OCI-LY1 (cell line): ENCODE results near the gene CSMD2.

Source experiments
- H2AFZ ChIP-seq: fragments of 200-600 bp; sonication (generic), shearing (Covaris generic); 2 replicates; pipeline ENCODE4 v1.6.0; 2014; ENCODE audit warnings: antibody characterized with exemption, mild to moderate bottlenecking, low read length
- H3F3A ChIP-seq: fragments of 200-600 bp; sonication (generic), shearing (Covaris generic); 2 replicates; pipeline ENCODE4 v1.6.0; 2014; ENCODE audit warnings: mild to moderate bottlenecking, antibody characterized with exemption, low read length, moderate library complexity; ENCODE audit not compliant: insufficient read depth
- H3K27ac ChIP-seq: fragments of 200-600 bp; sonication (generic); 2 replicates; pipeline ENCODE4 v1.5.1; 2014; ENCODE audit warnings: low read length, mixed run types, mild to moderate bottlenecking, low read depth; ENCODE audit not compliant: poor library complexity, severe bottlenecking
- H3K27me3 ChIP-seq: fragments of 200-600 bp; sonication (generic); 2 replicates; pipeline ENCODE4 v1.6.0; 2014; ENCODE audit warnings: antibody characterized with exemption, mild to moderate bottlenecking, low read length, moderate library complexity; ENCODE audit not compliant: insufficient read depth
- H3K36me3 ChIP-seq: fragments of 200-600 bp; sonication (generic); 2 replicates; pipeline ENCODE4 v1.6.1; 2014; ENCODE audit warnings: mild to moderate bottlenecking, antibody characterized with exemption, low read length, moderate library complexity, mixed read lengths; ENCODE audit not compliant: insufficient read depth
- H3K4me1 ChIP-seq: fragments of 200-600 bp; sonication (generic); 2 replicates; pipeline ENCODE4 v1.5.1; 2014; ENCODE audit warnings: mild to moderate bottlenecking, low read length, moderate library complexity; ENCODE audit not compliant: insufficient read depth, severe bottlenecking
- H3K4me2 ChIP-seq: fragments of 200-600 bp; sonication (generic), shearing (Covaris generic); 2 replicates; pipeline ENCODE4 v1.6.1; 2014; ENCODE audit warnings: low read length
- H3K4me3 ChIP-seq: fragments of 200-600 bp; sonication (generic); 2 replicates; pipeline ENCODE4 v1.5.1; 2014; ENCODE audit warnings: low read length, low read depth, mild to moderate bottlenecking, mixed read lengths; ENCODE audit not compliant: poor library complexity, severe bottlenecking
- H3K79me2 ChIP-seq: fragments of 200-600 bp; shearing (Covaris generic); 2 replicates; pipeline ENCODE4 v1.6.1; 2016; ENCODE audit warnings: mixed run types, low read length, mixed read lengths; ENCODE audit not compliant: insufficient read depth
- H3K9ac ChIP-seq: fragments of 200-600 bp; sonication (generic), shearing (Covaris generic); 2 replicates; pipeline ENCODE4 v1.6.1; 2014; ENCODE audit warnings: mild to moderate bottlenecking, low read length, mixed read lengths
- H3K9me2 ChIP-seq: fragments of 200-600 bp; sonication (generic), shearing (Covaris generic); 2 replicates; pipeline ENCODE4 v1.6.1; 2014; ENCODE audit warnings: low read depth, mild to moderate bottlenecking, low read length, mixed read lengths
- H3K9me3 ChIP-seq: fragments of 200-600 bp; shearing (Covaris generic); 2 replicates; pipeline ENCODE4 v1.6.1; 2014; ENCODE audit warnings: low read length, mixed read lengths
- H4K20me1 ChIP-seq: fragments of 200-600 bp; sonication (generic), shearing (Covaris generic); 2 replicates; pipeline ENCODE4 v1.6.0; 2016; ENCODE audit warnings: mild to moderate bottlenecking, low read length; ENCODE audit not compliant: insufficient read depth
- EZH2 ChIP-seq: fragments of 200-600 bp; sonication (generic), shearing (Covaris generic); IDR thresholded peaks from 2 replicates; pipeline ENCODE4 v1.8.0; 2017; ENCODE audit warnings: borderline replicate concordance, mixed run types, mild to moderate bottlenecking, antibody characterized with exemption, low read length, moderate library complexity, mixed read lengths
- TF ChIP-seq, protein P1 (sequence below): fragments of 200-600 bp; sonication (generic), shearing (Covaris generic); IDR thresholded peaks from 2 replicates; pipeline ENCODE4 v1.5.1; 2017; ENCODE audit warnings: mild to moderate bottlenecking, antibody characterized with exemption, low read length, moderate library complexity, mixed read lengths

CSMD2 gene

DNA sequence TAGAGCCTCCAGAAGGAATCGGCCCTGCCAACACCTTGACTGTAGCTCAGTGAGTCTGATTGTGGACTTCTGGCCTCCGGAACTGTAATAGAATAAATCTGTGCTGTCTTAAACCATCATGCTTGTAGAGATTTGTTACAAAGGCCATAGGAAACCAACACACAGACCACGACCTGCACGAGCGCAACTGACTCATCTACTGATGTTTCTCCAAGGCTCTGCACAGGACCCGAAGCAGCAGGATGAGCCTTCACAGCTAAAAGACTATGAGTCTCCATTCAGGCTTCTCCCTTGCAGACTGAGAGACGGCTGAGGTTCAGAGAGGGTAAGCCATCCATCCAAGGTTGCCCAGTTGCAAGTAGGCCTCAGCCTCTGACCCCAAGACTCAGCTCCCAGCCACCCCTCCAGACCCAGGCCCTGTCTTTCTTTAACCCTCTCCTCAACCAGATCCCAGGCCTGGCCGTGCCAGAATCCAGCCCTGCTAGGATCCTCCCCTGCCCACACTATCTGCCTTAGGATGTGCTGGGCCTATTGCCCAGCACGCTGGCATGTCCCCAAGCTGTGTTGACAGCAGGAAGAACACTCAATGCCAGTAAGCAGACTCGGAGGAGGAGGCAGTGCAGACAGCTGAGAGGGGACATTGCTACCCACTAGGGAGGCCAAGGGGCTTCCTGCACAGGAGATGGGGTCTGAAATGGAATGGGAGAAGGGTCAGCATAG, 192.2 kb downstream of the CSMD2 start:
- H3K9me2 ChIP-seq: no peaks in the 10 kb centered on the region
- H3F3A ChIP-seq: no peaks in the 10 kb centered on the region
- H2AFZ ChIP-seq: no peak overlapping the region
- TF ChIP-seq, protein P1, sequence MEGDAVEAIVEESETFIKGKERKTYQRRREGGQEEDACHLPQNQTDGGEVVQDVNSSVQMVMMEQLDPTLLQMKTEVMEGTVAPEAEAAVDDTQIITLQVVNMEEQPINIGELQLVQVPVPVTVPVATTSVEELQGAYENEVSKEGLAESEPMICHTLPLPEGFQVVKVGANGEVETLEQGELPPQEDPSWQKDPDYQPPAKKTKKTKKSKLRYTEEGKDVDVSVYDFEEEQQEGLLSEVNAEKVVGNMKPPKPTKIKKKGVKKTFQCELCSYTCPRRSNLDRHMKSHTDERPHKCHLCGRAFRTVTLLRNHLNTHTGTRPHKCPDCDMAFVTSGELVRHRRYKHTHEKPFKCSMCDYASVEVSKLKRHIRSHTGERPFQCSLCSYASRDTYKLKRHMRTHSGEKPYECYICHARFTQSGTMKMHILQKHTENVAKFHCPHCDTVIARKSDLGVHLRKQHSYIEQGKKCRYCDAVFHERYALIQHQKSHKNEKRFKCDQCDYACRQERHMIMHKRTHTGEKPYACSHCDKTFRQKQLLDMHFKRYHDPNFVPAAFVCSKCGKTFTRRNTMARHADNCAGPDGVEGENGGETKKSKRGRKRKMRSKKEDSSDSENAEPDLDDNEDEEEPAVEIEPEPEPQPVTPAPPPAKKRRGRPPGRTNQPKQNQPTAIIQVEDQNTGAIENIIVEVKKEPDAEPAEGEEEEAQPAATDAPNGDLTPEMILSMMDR: no peak
- no peak for TF ChIP-seq EZH2
- no peaks in the 10 kb centered on the region for H3K36me3 ChIP-seq
- no peak overlapping the region for H3K9ac ChIP-seq
- H4K20me1 ChIP-seq: no peaks in the 10 kb centered on the region
- no peaks in the 10 kb centered on the region for H3K4me1 ChIP-seq
- H3K4me3 ChIP-seq: no peak overlapping the region
- no peak overlapping the region for H3K27ac ChIP-seq
- no peaks in the 10 kb centered on the region for H3K27me3 ChIP-seq
- no peak overlapping the region for H3K4me2 ChIP-seq
- H3K9me3 ChIP-seq: no peaks in the 10 kb centered on the region
- H3K79me2 ChIP-seq: no peaks in the 10 kb centered on the region

DNA sequence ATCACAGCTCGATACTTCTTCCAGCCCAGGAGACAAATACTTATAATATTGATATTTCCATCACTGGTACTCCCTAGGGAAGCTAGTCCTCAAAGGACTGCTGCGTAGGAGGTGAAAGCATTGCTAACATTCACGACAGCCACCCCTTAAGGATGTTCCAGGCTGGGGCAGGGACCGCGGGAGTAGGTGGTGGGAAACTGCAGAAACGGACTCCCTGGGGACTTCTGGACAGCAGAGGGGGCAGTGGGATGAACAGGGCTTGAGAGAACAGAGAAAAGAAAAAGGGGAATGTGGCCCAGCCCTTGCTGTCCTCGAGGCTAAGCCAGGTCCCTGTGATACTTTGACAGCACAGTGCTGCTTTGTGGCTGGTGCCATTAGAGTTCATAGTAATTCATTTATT, 193.1 kb downstream of the CSMD2 start:
- Histone ChIP-seq H3K4me1 (no peaks in the 10 kb centered on the region), H3F3A (no peaks in the 10 kb centered on the region), H3K4me3 (no peak overlapping the region), H3K9ac (no peak overlapping the region), H4K20me1 (no peaks in the 10 kb centered on the region), H3K36me3 (no peaks in the 10 kb centered on the region), H3K4me2 (no peak overlapping the region), H2AFZ (no peak overlapping the region), H3K27ac (no peak overlapping the region), H3K79me2 (no peaks in the 10 kb centered on the region), H3K9me2 (no peaks in the 10 kb centered on the region), H3K9me3 (no peaks in the 10 kb centered on the region), H3K27me3 (no peaks in the 10 kb centered on the region)
- no peak for TF ChIP-seq EZH2
- TF ChIP-seq, protein P1: no peak

DNA sequence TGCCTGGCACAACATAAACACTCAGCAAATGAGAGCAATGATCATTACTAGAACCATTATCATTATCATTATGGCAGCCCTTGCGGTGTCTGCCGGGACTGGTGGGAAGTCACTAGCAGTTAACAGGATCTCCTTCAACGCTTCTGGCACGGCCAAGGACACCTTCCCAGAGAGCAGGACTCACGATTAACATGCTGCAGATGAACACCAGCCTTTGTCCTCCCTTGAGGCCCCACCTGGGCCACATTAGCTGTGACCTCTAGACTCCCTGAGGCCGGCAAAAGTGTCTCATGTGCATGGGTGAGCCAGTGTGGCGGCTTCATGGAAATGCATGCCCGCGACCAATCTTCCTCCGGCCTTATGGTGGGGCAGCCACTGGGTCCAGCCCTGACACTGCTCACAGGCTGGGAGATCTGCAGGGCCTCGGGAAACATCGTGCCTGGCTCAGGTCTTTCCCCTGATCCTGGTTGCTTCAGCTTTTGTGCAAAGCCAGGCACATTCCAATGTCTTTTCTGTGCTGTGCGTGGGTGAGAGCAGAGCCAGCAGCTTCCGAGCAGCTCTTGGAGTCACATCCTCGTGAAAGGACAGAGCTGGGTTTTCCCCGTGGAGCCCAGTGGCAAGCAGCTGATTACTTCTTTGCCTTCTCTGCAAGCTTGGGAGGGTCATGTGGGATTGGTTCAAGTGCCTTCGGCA, 193.9 kb downstream of the CSMD2 start:
- H3K79me2 ChIP-seq: no peaks in the 10 kb centered on the region
- no peak overlapping the region for H3K9ac ChIP-seq

More for the DNA sequence above, 193.9 kb downstream of the CSMD2 start:
- H3K4me1 ChIP-seq: no peaks in the 10 kb centered on the region
- no peak overlapping the region for H3K4me3 ChIP-seq
- no peak overlapping the region for H3K4me2 ChIP-seq
- no peak overlapping the region for H3K27ac ChIP-seq
- TF ChIP-seq EZH2: no peak
- TF ChIP-seq, protein P1: no peak
- H3K36me3 ChIP-seq: no peaks in the 10 kb centered on the region
- no peaks in the 10 kb centered on the region for H4K20me1 ChIP-seq
- no peak overlapping the region for H2AFZ ChIP-seq
- H3K27me3 ChIP-seq: no peaks in the 10 kb centered on the region
- no peaks in the 10 kb centered on the region for H3F3A ChIP-seq
- H3K9me2 ChIP-seq: no peaks in the 10 kb centered on the region
- H3K9me3 ChIP-seq: no peaks in the 10 kb centered on the region
